Muscle of leg (tissue), 11 donors: Measurements from ENCODE around the gene PRKD1. TPM values are rescaled to one million over a fixed set of nuclear protein-coding genes. Genes with fewer than 3 reads are reported as not detected.

Source experiments
- DNase-seq: peaks from one replicate; pipeline ENCODE4 v3.0.0; 2013
- H3K27ac ChIP-seq: one replicate; pipeline ENCODE4 v1.5.1; 2013; ENCODE audit warnings: mild to moderate bottlenecking, low read length, control low read depth
- H3K27me3 ChIP-seq: one replicate; pipeline ENCODE4 v1.6.1; 2013; ENCODE audit warnings: low read length; ENCODE audit not compliant: control insufficient read depth, insufficient read depth
- H3K36me3 ChIP-seq: one replicate; pipeline ENCODE4 v1.6.1; 2013; ENCODE audit warnings: low read length; ENCODE audit not compliant: control insufficient read depth, insufficient read depth
- H3K4me1 ChIP-seq: one replicate; pipeline ENCODE4 v1.6.1; 2013; ENCODE audit warnings: low read length; ENCODE audit not compliant: control insufficient read depth, insufficient read depth
- H3K4me3 ChIP-seq: one replicate; pipeline ENCODE4 v1.5.1; 2013; ENCODE audit warnings: low read length, control low read depth
- H3K9me3 ChIP-seq: replicated peaks from 2 replicates; pipeline ENCODE4 v1.6.1; 2013; ENCODE audit warnings: low read depth, low read length; ENCODE audit not compliant: control insufficient read depth
- WGBS: methylation state at CpG from one replicate; pipeline ENCODE4 v1.1.5; 2013; ENCODE audit warnings: missing lambda C conversion rate; ENCODE audit not compliant: insufficient coverage; 5-methylcytosine and 5-hydroxymethylcytosine counted together
- polyA plus RNA-seq, 8 donors: library from polyadenylated mRNA; unstranded; fragments of 120-200 nt; gene quantifications; one replicate each; pipeline versions ENCODE4 v1.2.1 to v1.2.3, GENCODE V29; 2013; ENCODE audit warnings: inconsistent platforms in 1 of 8, low replicate concordance in 1 of 8; ENCODE audit not compliant: insufficient read length in 8 of 8, insufficient read depth in 1 of 8
- total RNA-seq: library from RNA; stranded (reverse); fragments of 120-200 nt; gene quantifications from one replicate; pipeline ENCODE4 v1.2.4, GENCODE V29; 2013

The PRKD1 gene
- total and polyA plus RNA-seq, 9 donors, result 14.0 to 31.2 (median 22.4) TPM

DNA sequence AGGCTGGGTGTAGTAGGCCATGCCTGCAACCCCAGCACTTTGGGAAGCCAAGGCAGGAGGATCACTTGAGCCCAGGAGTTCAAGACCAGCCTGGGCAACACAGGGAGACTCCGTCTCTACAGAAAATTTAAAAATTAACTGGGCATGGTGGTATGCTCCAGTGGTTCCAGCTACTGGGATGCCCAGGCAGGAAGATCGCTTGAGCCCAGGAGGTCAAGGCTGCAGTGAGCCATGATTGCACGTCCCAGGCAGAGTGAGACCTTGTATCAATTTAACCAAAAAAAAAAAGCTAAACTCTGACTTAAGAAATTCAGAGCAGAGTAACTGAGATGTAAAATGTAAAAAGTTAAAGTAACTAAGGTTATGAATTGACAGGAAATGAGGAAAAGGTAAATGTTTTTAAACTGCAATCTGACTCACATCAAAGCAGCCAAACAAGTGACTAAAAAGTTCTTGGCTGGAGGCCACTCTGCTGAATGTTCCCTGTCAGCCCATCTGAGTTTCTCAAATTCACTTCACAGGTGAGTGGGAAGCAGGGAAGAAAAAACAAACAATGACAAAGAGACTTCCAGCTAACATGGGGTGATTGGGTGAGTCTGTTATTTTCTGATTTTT, 21.3 kb downstream of the PRKD1 start:
- no peaks in the 10 kb centered on the region for H3K9me3 ChIP-seq
- no peak overlapping the region for H3K27ac ChIP-seq
- DNase-seq, result peak; percentile 26
- no CpG with 5 or more reads among the region's 3 CpGs for WGBS
- no peaks in the 10 kb centered on the region for H3K36me3 ChIP-seq
- no peaks in the 10 kb centered on the region for H3K4me1 ChIP-seq
- H3K27me3 ChIP-seq, result no peaks in the 10 kb centered on the region
- no peak overlapping the region for H3K4me3 ChIP-seq

DNA sequence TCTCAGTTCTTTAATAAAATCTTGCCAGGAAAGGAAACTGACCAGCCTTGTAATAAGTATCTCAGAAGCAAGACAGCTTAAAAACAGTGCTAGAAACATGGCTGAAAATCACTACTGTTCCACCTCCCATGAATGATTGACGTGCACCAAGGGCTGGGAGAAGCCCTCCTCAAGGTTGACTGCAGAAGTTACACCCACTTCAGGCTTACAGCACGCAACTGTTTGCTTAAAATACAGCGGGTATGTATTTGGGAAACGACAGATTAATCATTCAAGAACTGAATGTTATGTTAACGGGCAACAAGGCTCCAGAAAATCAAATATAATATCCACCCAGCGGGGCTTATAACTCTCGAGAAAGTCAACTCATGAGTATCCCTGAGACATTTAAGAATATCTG, 22.1 kb downstream of the PRKD1 start:
- no peak overlapping the region for H3K27ac ChIP-seq
- no CpG with 5 or more reads among the region's 7 CpGs for WGBS
- no peaks in the 10 kb centered on the region for H3K4me1 ChIP-seq
- no peaks in the 10 kb centered on the region for H3K9me3 ChIP-seq
- H3K4me3 ChIP-seq, result no peak overlapping the region
- H3K27me3 ChIP-seq, result no peaks in the 10 kb centered on the region
- DNase-seq, result no peak
- H3K36me3 ChIP-seq, result no peaks in the 10 kb centered on the region

DNA sequence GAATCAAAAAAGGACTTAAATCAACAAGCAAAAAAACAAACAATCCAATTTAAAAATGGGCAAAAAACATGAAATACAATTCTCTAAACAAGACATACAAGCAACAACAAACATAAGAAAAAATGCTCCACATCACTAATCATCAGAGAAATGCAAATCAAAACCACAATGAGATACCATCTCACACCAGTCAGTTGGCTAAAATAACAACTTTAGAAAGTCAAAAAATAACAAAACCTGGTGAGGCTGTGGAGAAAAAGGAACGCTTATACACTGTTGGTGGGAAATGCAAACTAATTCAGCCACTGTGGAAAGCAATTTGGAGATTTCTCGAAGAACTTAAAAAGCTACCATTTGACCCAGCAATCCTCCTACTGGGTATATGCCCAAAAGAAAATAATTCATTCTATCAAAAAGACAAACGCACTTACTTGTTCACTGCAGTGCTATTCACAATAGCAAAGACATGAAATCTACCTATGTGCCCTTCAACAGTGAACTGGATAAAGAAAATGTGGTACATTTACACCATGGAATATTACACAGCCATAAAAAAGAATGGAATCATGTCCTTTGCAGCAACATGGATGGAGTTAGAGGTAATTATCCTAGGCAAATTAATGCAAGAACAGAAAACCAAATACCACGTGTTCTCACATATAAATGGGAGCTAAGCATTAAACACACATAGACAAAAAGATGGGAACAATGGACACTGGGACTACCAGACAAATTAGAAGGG, 26.9 kb downstream of the PRKD1 start:
- H3K27me3 ChIP-seq, result no peaks in the 10 kb centered on the region
- no peak overlapping the region for H3K27ac ChIP-seq
- H3K9me3 ChIP-seq, result no peaks in the 10 kb centered on the region
- no peak overlapping the region for H3K4me3 ChIP-seq
- H3K4me1 ChIP-seq, result no peaks in the 10 kb centered on the region
- no peak for DNase-seq
- H3K36me3 ChIP-seq, result no peaks in the 10 kb centered on the region
- WGBS, result no CpG with 5 or more reads among the region's 4 CpGs

DNA sequence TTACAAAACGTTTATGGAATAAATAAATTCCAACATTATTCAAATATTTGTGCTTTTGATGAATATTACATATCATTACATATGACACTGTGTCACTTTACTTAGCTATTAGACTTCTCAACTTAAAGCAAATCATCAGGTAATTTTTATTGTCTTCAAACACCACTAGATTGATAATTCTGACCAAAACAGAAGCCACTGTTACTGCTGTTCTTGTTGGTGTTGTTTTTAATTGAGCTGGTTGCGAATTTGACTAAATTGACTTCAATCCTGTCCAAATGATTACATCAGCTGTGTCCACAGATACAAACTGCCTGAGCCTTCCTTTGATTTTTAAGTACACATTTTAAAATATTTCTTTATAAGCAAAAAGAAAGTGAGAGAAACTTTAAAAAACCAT, 29.2 kb downstream of the PRKD1 start:
- no peaks in the 10 kb centered on the region for H3K9me3 ChIP-seq
- H3K4me3 ChIP-seq, result no peak overlapping the region
- H3K36me3 ChIP-seq, result no peaks in the 10 kb centered on the region
- no peaks in the 10 kb centered on the region for H3K27me3 ChIP-seq
- H3K27ac ChIP-seq, result no peak overlapping the region
- no CpG with 5 or more reads among the region's 2 CpGs for WGBS
- DNase-seq, result no peak
- H3K4me1 ChIP-seq, result peaks cover 3% of the 10 kb centered on the region

DNA sequence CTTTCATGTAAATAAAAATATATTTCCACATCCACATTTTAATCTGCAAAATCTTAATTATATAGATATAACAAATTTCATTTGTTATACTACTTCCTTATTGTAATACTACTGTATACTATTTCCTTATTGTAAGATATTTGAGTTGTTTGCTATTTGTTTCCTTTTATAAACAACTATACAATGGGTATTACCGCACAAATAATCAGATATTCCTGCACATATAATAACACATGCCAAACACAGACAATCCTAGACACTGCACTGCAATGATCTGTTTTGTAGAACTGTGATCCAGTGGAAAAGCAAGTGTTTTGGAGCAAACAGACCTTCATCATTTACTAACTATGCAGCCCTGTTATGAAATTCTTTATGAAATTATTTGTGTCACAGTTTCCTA, 30.5 kb downstream of the PRKD1 start:
- peaks cover 3% of the 10 kb centered on the region for H3K4me1 ChIP-seq
- WGBS, result no CpG with 5 or more reads among the region's 1 CpG
- H3K4me3 ChIP-seq, result no peak overlapping the region
- no peaks in the 10 kb centered on the region for H3K36me3 ChIP-seq
- no peaks in the 10 kb centered on the region for H3K27me3 ChIP-seq
- no peaks in the 10 kb centered on the region for H3K9me3 ChIP-seq
- H3K27ac ChIP-seq, result no peak overlapping the region
- no peak for DNase-seq

DNA sequence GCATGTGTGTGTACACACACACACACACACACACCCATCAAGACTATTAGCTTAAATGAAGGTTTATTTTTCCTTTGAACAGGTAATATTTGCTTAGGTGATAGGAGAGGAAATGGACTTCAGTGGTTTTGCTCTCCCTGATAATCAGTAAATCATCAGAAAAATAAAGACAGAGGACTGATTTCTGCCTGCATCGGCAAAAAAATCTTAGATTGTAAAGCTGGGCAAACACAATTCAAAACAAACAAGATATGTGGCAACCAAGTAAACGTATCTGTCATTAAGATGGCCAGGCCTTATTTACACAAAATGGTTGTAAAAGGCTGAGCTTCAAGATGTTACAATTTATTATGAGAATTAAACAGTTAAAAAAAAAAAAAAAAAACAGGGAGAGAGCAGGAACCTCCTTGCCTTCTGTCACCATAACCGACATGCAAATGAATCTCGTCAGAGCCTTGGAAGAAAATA, 31.3 kb downstream of the PRKD1 start:
- Histone ChIP-seq H3K4me1 (peaks cover 3% of the 10 kb centered on the region), H3K36me3 (no peaks in the 10 kb centered on the region), H3K9me3 (no peaks in the 10 kb centered on the region), H3K4me3 (no peak overlapping the region), H3K27ac (no peak overlapping the region), H3K27me3 (no peaks in the 10 kb centered on the region)
- WGBS, result no CpG with 5 or more reads among the region's 4 CpGs
- no peak for DNase-seq

DNA sequence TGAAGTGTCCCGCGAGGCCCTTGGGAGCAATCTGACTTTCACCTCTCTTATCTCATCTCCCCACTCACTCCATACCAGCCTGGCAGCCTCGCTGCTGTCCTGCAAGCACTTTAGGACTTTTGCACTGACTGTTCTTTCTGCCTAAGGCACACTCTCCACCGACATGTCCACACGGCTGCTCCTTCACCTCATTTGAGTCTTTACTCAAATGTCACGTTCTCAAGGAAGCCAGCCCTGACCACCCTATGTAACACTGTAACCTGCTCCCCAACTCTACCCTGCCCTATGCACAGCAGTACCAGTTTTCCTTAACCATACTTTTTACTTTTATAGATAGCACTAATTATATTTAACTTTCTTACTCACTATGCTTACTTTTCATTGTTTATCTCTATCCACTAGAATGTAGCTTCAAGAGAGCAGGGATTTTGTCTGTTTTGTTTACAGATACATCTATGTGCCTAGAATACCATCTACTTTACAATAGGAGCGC, 32.0 kb downstream of the PRKD1 start:
- no peak for DNase-seq
- Histone ChIP-seq H3K27ac (no peak overlapping the region), H3K4me1 (peaks cover 3% of the 10 kb centered on the region), H3K27me3 (no peaks in the 10 kb centered on the region), H3K9me3 (no peaks in the 10 kb centered on the region), H3K4me3 (no peak overlapping the region), H3K36me3 (no peaks in the 10 kb centered on the region)
- WGBS, result 55% methylated on average over 6 of the region's 7 CpGs

DNA sequence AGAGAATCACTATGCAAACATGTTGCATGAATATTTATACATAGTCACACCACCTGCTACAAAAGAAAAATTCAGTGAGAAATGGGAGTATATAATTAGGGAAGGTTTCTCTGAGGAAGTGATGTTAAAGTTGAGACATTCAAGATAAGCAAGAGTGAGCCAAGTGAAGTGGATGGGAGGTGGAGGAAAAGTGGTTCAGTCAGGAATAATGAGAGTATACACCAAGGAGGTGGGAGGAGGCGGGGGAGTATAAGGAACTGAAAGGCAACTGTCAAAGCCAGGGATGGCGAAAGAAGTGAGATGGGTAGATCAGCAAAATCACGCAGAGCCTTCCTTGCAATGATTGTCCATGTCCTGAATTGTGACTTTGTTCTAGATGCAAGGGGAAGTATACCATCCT, 33.7 kb downstream of the PRKD1 start:
- Histone ChIP-seq H3K27ac (no peak overlapping the region), H3K27me3 (no peaks in the 10 kb centered on the region), H3K4me1 (peaks cover 3% of the 10 kb centered on the region), H3K4me3 (no peak overlapping the region), H3K9me3 (no peaks in the 10 kb centered on the region), H3K36me3 (no peaks in the 10 kb centered on the region)
- no peak for DNase-seq
- 88% methylated on average over 2 of the region's 3 CpGs for WGBS

DNA sequence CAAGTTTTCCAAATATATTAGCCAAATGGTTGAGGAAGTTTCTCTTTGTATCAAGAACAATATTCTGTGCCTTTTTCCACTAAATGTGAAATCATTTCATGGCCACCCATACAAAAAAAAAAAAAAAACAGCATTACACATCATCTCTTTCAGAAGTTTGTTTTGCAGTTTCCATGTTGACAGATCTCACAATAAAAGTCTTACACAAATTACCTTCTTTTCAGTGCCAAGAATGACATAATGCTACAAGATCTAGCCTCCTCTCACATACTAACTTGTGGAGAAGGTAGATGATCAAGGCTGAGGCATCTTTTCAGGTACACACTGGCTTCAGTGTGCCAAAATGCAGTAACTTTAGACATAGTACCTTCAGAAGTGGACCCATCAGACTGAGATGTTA, 35.3 kb downstream of the PRKD1 start:
- Histone ChIP-seq H3K4me3 (no peak overlapping the region), H3K4me1 (peaks cover 3% of the 10 kb centered on the region), H3K36me3 (no peaks in the 10 kb centered on the region), H3K27ac (no peak overlapping the region), H3K27me3 (no peaks in the 10 kb centered on the region), H3K9me3 (no peaks in the 10 kb centered on the region)
- DNase-seq, result peak; percentile 51

DNA sequence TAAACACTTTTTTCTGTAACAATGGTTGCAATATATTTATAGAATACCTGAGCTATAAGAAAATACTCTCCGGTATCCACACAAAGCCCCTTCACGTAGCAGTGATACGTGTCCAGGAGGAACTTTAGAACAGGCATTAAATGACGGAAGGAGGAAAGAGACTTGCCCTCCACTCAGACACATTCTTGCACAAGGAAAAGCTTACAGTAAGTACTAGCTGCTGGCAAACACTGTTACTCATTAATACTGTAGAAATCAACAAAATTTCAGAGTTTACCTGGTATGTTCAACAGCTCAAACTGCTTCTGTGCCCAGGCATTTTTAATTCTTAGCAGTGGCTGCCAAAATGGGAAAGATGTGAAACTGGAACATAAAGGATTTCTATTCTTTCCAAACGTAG, 41.7 kb downstream of the PRKD1 start:
- Histone ChIP-seq H3K9me3 (no peaks in the 10 kb centered on the region), H3K27ac (no peak overlapping the region), H3K36me3 (no peaks in the 10 kb centered on the region), H3K27me3 (no peaks in the 10 kb centered on the region), H3K4me1 (no peaks in the 10 kb centered on the region), H3K4me3 (no peak overlapping the region)
- DNase-seq, result no peak
- WGBS, result no CpG with 5 or more reads among the region's 5 CpGs
